HEK293 (cell line): ENCODE measurements around the gene TTLL11.

ENCODE experiments used
- CTCF ChIA-PET: fragments of 350-600 bp; formaldehyde crosslinking; extraction: SDS; loops from one replicate; lab custom pipeline; 2021; ENCODE audit warnings: antibody characterized with exemption; lab: Yijun Ruan, JAX
- POLR2A ChIA-PET: fragments of 300-600 bp; formaldehyde crosslinking; extraction: SDS; loops from one replicate; lab custom pipeline; 2020; ENCODE audit warnings: antibody characterized with exemption, inconsistent platforms; lab: Yijun Ruan, JAX
- H3K27ac ChIP-seq: fragments of 200-500 bp; sonication (Bioruptor generic); 2 replicates; pipeline ENCODE4 v1.5.1; 2014; ENCODE audit warnings: low read depth, low read length, control low read depth, inconsistent platforms; ENCODE audit errors: extremely low read depth
- H3K36me3 ChIP-seq, 2 experiments: fragments of 200-500 bp in 1 of 2; sonication (Bioruptor generic) in 1 of 2; 1 replicate in 1 of 2; 2 replicates in 1 of 2; pipeline ENCODE4 v1.5.1; 2014 to 2017; ENCODE audit warnings: inconsistent platforms in 2 of 2, low read length in 2 of 2; ENCODE audit not compliant: control insufficient read depth in 2 of 2, insufficient read depth in 1 of 2
- H3K4me1 ChIP-seq: fragments of 200-500 bp; sonication (Bioruptor generic); 2 replicates; pipeline ENCODE4 v1.5.1; 2014; ENCODE audit warnings: mild to moderate bottlenecking, low read length, inconsistent platforms; ENCODE audit not compliant: control insufficient read depth, insufficient read depth
- H3K4me3 ChIP-seq: 2 replicates; pipeline ENCODE4 v1.5.1; 2011; ENCODE audit warnings: low read depth, mild to moderate bottlenecking, control low read depth, low read length, moderate library complexity
- H3K9me3 ChIP-seq: fragments of 200-500 bp; sonication (Bioruptor generic); 2 replicates; pipeline ENCODE4 v1.5.1; 2014; ENCODE audit warnings: low read depth, low read length, inconsistent platforms; ENCODE audit not compliant: control insufficient read depth, insufficient read depth
- PRDM2 ChIP-seq: fragments of 450-650 bp; formaldehyde crosslinking; IDR thresholded peaks from 2 replicates; pipeline ENCODE4 v1.5.1; 2016; ENCODE audit warnings: missing biosample characterization, missing genetic modification characterization, borderline replicate concordance
- ZBTB10 ChIP-seq: fragments of 450-650 bp; formaldehyde crosslinking; IDR thresholded peaks from 2 replicates; pipeline ENCODE4 v1.5.1; 2016; ENCODE audit warnings: missing biosample characterization, missing genetic modification characterization
- ZBTB49 ChIP-seq: fragments of 450-650 bp; formaldehyde crosslinking; IDR thresholded peaks from 2 replicates; pipeline ENCODE4 v1.5.1; 2016; ENCODE audit warnings: missing biosample characterization, missing genetic modification characterization, low read depth
- ZFP37 ChIP-seq: fragments of 450-650 bp; formaldehyde crosslinking; IDR thresholded peaks from 2 replicates; pipeline ENCODE4 v1.5.1; 2016; ENCODE audit warnings: missing biosample characterization, missing genetic modification characterization
- ZNF112 ChIP-seq: fragments of 450-650 bp; formaldehyde crosslinking; IDR thresholded peaks from 2 replicates; pipeline ENCODE4 v1.5.0; 2017; ENCODE audit warnings: missing biosample characterization, missing genetic modification characterization
- ZNF121 ChIP-seq: fragments of 450-650 bp; formaldehyde crosslinking; IDR thresholded peaks from 2 replicates; pipeline ENCODE4 v1.5.1; 2016; ENCODE audit warnings: missing biosample characterization, missing genetic modification characterization
- ZNF146 ChIP-seq: fragments of 450-650 bp; formaldehyde crosslinking; IDR thresholded peaks from 2 replicates; pipeline ENCODE4 v1.5.1; 2016; ENCODE audit warnings: missing biosample characterization, missing genetic modification characterization
- ZNF16 ChIP-seq: fragments of 450-650 bp; formaldehyde crosslinking; IDR thresholded peaks from 2 replicates; pipeline ENCODE4 v1.5.1; 2016; ENCODE audit warnings: low read depth, missing biosample characterization, missing genetic modification characterization
- ZNF2 ChIP-seq: fragments of 450-650 bp; formaldehyde crosslinking; IDR thresholded peaks from 2 replicates; pipeline ENCODE4 v1.5.1; 2016; ENCODE audit warnings: missing biosample characterization, missing genetic modification characterization
- ZNF23 ChIP-seq: fragments of 450-650 bp; formaldehyde crosslinking; IDR thresholded peaks from 2 replicates; pipeline ENCODE4 v1.5.1; 2016; ENCODE audit warnings: missing biosample characterization, missing genetic modification characterization, borderline replicate concordance
- ZNF302 ChIP-seq: fragments of 450-650 bp; formaldehyde crosslinking; IDR thresholded peaks from 2 replicates; pipeline ENCODE4 v1.5.1; 2016; ENCODE audit warnings: missing biosample characterization, missing genetic modification characterization, low read depth
- ZNF311 ChIP-seq: fragments of 450-650 bp; formaldehyde crosslinking; IDR thresholded peaks from 2 replicates; pipeline ENCODE4 v1.5.1; 2017; ENCODE audit warnings: missing biosample characterization, missing genetic modification characterization, borderline replicate concordance
- ZNF473 ChIP-seq: fragments of 450-650 bp; formaldehyde crosslinking; IDR thresholded peaks from 2 replicates; pipeline ENCODE4 v1.5.1; 2017; ENCODE audit warnings: missing biosample characterization, missing genetic modification characterization
- ZNF488 ChIP-seq: fragments of 450-650 bp; formaldehyde crosslinking; IDR thresholded peaks from 2 replicates; pipeline ENCODE4 v1.5.1; 2016; ENCODE audit warnings: missing biosample characterization, missing genetic modification characterization
- ZNF621 ChIP-seq: fragments of 450-650 bp; formaldehyde crosslinking; IDR thresholded peaks from 2 replicates; pipeline ENCODE4 v1.5.1; 2017; ENCODE audit warnings: missing biosample characterization, missing genetic modification characterization
- ZNF639 ChIP-seq: fragments of 450-650 bp; formaldehyde crosslinking; IDR thresholded peaks from 2 replicates; pipeline ENCODE4 v1.5.1; 2016; ENCODE audit warnings: missing biosample characterization, missing genetic modification characterization
- ZNF658 ChIP-seq: fragments of 450-650 bp; formaldehyde crosslinking; IDR thresholded peaks from 2 replicates; pipeline ENCODE4; 2016; ENCODE audit warnings: missing biosample characterization, missing genetic modification characterization
- ZNF664 ChIP-seq: fragments of 450-650 bp; formaldehyde crosslinking; IDR thresholded peaks from 2 replicates; pipeline ENCODE4 v1.5.1; 2016; ENCODE audit warnings: missing biosample characterization, missing genetic modification characterization
- ZNF768 ChIP-seq: fragments of 450-650 bp; formaldehyde crosslinking; IDR thresholded peaks from 2 replicates; pipeline ENCODE4 v1.5.1; 2018; ENCODE audit warnings: missing biosample characterization, mild to moderate bottlenecking, missing genetic modification characterization
- ZNF792 ChIP-seq: fragments of 450-650 bp; formaldehyde crosslinking; IDR thresholded peaks from 2 replicates; pipeline ENCODE4 v1.5.1; 2016; ENCODE audit warnings: missing biosample characterization, missing genetic modification characterization
- ZNF830 ChIP-seq: fragments of 450-650 bp; IDR thresholded peaks from 2 replicates; pipeline ENCODE4 v1.5.0; 2018; ENCODE audit warnings: missing biosample characterization, missing genetic modification characterization, low read depth, mild to moderate bottlenecking, moderate library complexity

The TTLL11 gene

GRCh38 chr9:121809356-121810050, 283.6 kb downstream of the TTLL11 start:
- no peak overlapping the region for H3K4me3 ChIP-seq
- ChIA-PET CTCF (no interaction called here), POLR2A (no interaction called here)
- H3K27ac ChIP-seq = no peak overlapping the region
- no peaks in the 10 kb centered on the region for H3K9me3 ChIP-seq
- H3K36me3 ChIP-seq = no peaks in the 10 kb centered on the region
- H3K4me1 ChIP-seq = no peaks in the 10 kb centered on the region
- TF ChIP-seq ZNF658 (tag by site-specific recombination) = no peak
- no peak for TF ChIP-seq ZNF121 (tag by site-specific recombination)
- TF ChIP-seq ZFP37 (tag by site-specific recombination) = no peak
- no peak for TF ChIP-seq ZBTB10
- TF ChIP-seq PRDM2 (tag by site-specific recombination) = no peak
- no peak for TF ChIP-seq ZNF664 (tag by site-specific recombination)

GRCh38 chr9:121808781-121809180, 284.3 kb downstream of the TTLL11 start:
- CTCF ChIA-PET = no interaction called here
- H3K4me1 ChIP-seq = no peaks in the 10 kb centered on the region
- TF ChIP-seq ZNF768 (tag by site-specific recombination) = no peak
- no peak for TF ChIP-seq ZNF2 (tag by site-specific recombination)
- no peak for TF ChIP-seq ZNF112
- TF ChIP-seq ZFP37 (tag by site-specific recombination) = no peak
- no peak for TF ChIP-seq ZNF621
- TF ChIP-seq ZNF16 (tag by site-specific recombination) = no peak
- TF ChIP-seq ZNF473 (tag by site-specific recombination) = no peak
- TF ChIP-seq ZNF146 (tag by site-specific recombination) = no peak
- no peak for TF ChIP-seq ZNF23 (tag by site-specific recombination)
- TF ChIP-seq ZNF830 (tag by site-specific recombination) = no peak
- TF ChIP-seq ZNF488 (tag by site-specific recombination) = no peak
- no peak for TF ChIP-seq ZNF311 (tag by site-specific recombination)
- TF ChIP-seq ZNF639 (tag by site-specific recombination) = no peak
- no peak for TF ChIP-seq ZNF302 (tag by site-specific recombination)
- TF ChIP-seq ZBTB49 (tag by site-specific recombination) = no peak
- no peak for TF ChIP-seq ZNF792

More at GRCh38 chr9:121808781-121809180, 284.3 kb downstream of the TTLL11 start:
- Histone ChIP-seq H3K9me3 (no peaks in the 10 kb centered on the region), H3K4me3 (no peak overlapping the region), H3K36me3 (no peaks in the 10 kb centered on the region), H3K27ac (no peak overlapping the region)
- POLR2A ChIA-PET = no interaction called here
